Keratinocyte (primary cell): Measurements from ENCODE around the gene NCK2.

ENCODE experiments used
- EZH2 ChIP-seq: IDR thresholded peaks from one replicate; pipeline ENCODE4 v1.6.1; 2012; ENCODE audit warnings: inconsistent platforms, mild to moderate bottlenecking, low read length, moderate library complexity
- TF ChIP-seq, protein P1 (sequence below), 3 experiments: IDR thresholded peaks in 1 of 3; conservative IDR thresholded peaks in 1 of 3; optimal IDR thresholded peaks in 1 of 3; 2 replicates in 2 of 3; 3 replicates in 1 of 3; pipeline versions ENCODE3 to v1.5.1; 2011; ENCODE audit warnings: low read length in 3 of 3, mild to moderate bottlenecking in 3 of 3, moderate library complexity in 2 of 3, control low read depth in 1 of 3, inconsistent platforms in 1 of 3; ENCODE audit not compliant: insufficient read depth in 2 of 3; ENCODE audit errors: extremely low read depth in 1 of 3

DNA sequence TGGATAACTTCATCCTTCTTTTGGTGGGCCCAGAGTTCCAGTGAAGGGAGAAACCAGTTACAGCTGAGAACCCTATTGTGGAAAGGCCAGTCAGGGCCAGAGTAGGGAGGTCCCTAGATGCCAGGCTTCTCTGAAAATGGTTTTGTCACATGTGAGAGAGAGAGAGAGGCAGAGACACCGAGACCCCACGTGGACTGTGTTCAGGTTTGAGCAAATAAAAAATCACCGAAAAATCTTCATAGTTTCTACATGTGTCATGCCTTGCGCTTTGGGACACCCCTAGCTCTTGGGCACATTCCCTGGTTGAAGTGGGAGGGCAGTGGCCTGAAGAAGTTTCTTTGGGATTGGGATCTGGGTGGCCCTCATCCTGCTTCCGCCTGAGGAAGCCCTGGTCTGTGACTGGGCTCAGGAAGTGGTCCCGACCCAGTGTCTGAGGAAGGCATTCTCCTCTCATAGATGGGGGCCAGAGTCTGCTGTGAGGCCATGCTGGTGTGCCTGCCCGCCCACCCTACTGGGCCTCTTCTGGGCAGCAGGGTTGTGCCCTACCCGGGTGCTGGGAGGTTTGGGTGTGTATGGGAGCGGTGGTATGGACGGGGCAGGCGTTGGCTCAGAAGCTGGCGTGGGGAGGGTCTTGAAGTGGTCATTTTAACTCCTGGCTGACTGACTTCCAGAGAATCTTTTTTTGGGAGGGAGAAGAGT lies 16.1 kb downstream of the NCK2 start:
- TF ChIP-seq, protein P1, sequence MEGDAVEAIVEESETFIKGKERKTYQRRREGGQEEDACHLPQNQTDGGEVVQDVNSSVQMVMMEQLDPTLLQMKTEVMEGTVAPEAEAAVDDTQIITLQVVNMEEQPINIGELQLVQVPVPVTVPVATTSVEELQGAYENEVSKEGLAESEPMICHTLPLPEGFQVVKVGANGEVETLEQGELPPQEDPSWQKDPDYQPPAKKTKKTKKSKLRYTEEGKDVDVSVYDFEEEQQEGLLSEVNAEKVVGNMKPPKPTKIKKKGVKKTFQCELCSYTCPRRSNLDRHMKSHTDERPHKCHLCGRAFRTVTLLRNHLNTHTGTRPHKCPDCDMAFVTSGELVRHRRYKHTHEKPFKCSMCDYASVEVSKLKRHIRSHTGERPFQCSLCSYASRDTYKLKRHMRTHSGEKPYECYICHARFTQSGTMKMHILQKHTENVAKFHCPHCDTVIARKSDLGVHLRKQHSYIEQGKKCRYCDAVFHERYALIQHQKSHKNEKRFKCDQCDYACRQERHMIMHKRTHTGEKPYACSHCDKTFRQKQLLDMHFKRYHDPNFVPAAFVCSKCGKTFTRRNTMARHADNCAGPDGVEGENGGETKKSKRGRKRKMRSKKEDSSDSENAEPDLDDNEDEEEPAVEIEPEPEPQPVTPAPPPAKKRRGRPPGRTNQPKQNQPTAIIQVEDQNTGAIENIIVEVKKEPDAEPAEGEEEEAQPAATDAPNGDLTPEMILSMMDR (optimal IDR thresholded peaks at IDR 0.05 in 1 of 3, IDR thresholded peaks at IDR 0.05 in 1 of 3, conservative IDR thresholded peaks at IDR 0.05 in 1 of 3; ENCODE audit: extremely low read depth in 1 of 3, insufficient read depth in 2 of 3, low read length in 3 of 3), result no peak
- TF ChIP-seq EZH2, result no peak
